Lower leg skin (tissue), 4 donors: ENCODE data around the gene DISP3. TPM values are rescaled to one million over a fixed set of nuclear protein-coding genes. Genes with fewer than 3 reads are reported as not detected.

Experiments
- DNase-seq, 2 donors: peaks; one replicate each; pipeline ENCODE4 v3.0.0-alpha.2; 2019; ENCODE audit warnings: low spot score in 2 of 2
- H3K4me3 ChIP-seq: fragments of 200-600 bp; sonication (generic); 2 replicates; pipeline ENCODE4 v1.5.1; 2017; ENCODE audit warnings: mild to moderate bottlenecking, low read depth; ENCODE audit not compliant: poor library complexity, severe bottlenecking
- POLR2A ChIP-seq, 2 donors: fragments of 450-650 bp; IDR thresholded peaks; one replicate each; pipeline ENCODE4 v1.6.1; 2016 to 2017; ENCODE audit warnings: antibody characterized with exemption in 2 of 2, mild to moderate bottlenecking in 1 of 2, moderate library complexity in 1 of 2
- WGBS, 2 donors: methylation state at CpG; one replicate each; pipeline ENCODE4 v1.1.5; 2018; 5-methylcytosine and 5-hydroxymethylcytosine counted together
- intact Hi-C: fragments of 100-400 bp; cut with DNase I; formaldehyde crosslinking; loops from one replicate; pipeline ENCODE4 v1.15.0; 2023; ENCODE audit warnings: low total_unique reads
- total RNA-seq, 4 donors: library from RNA; depleted of rRNA; stranded (reverse); fragments of >200 nt; gene quantifications; one replicate each; pipeline ENCODE4 v1.1.0, GENCODE V29; 2016
- TF ChIP-seq, protein P1 (sequence below), 3 donors: fragments of 450-650 bp; IDR thresholded peaks; one replicate each; pipeline ENCODE4 v1.5.1; 2016; ENCODE audit warnings: antibody characterized with exemption in 3 of 3, mild to moderate bottlenecking in 3 of 3, moderate library complexity in 2 of 3

The DISP3 gene
- total RNA-seq, 4 donors from 2014 or later: not detected

DNA sequence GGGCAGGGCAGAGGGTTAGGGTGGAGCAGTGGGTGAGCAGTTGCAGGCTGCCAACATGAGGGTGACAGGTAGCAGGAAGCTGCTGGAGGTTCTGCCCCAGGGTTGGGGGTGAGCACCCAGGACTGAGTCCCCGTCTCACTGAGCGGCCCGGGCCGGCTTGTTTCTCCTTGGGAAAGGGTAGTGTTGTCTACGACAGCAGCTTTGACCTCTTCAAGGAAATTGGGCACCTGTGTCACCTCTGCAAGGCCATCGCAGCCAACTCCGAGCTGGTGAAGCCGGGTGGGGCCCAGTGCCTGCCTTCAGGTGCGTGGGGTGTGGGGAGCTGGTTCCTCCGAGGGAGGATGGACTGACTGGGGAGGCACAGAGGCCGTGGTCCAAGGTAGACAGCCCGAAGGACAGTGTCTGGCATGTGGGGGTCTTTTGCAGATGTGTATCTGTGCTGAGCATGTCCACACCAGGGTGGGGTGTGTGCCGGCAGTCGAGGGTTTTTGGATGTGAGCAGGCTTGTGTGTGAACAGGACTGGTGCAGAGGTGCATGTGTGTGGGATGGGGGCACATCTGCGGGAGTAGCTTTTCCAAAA is 51.9 kb downstream of the DISP3 start:
- H3K4me3 ChIP-seq: no peak overlapping the region
- TF ChIP-seq, protein P1, sequence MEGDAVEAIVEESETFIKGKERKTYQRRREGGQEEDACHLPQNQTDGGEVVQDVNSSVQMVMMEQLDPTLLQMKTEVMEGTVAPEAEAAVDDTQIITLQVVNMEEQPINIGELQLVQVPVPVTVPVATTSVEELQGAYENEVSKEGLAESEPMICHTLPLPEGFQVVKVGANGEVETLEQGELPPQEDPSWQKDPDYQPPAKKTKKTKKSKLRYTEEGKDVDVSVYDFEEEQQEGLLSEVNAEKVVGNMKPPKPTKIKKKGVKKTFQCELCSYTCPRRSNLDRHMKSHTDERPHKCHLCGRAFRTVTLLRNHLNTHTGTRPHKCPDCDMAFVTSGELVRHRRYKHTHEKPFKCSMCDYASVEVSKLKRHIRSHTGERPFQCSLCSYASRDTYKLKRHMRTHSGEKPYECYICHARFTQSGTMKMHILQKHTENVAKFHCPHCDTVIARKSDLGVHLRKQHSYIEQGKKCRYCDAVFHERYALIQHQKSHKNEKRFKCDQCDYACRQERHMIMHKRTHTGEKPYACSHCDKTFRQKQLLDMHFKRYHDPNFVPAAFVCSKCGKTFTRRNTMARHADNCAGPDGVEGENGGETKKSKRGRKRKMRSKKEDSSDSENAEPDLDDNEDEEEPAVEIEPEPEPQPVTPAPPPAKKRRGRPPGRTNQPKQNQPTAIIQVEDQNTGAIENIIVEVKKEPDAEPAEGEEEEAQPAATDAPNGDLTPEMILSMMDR (IDR thresholded peaks at IDR 0.05): no peak
- TF ChIP-seq POLR2A (IDR thresholded peaks at IDR 0.05): no peak
- intact Hi-C loops: no loop called here
- DNase-seq: peak in 1 of 2 donors; percentile 85
- whole genome bisulfite sequencing, 2 donors: 62 to 64% methylated on average over 15 of the region's 15 CpGs

DNA sequence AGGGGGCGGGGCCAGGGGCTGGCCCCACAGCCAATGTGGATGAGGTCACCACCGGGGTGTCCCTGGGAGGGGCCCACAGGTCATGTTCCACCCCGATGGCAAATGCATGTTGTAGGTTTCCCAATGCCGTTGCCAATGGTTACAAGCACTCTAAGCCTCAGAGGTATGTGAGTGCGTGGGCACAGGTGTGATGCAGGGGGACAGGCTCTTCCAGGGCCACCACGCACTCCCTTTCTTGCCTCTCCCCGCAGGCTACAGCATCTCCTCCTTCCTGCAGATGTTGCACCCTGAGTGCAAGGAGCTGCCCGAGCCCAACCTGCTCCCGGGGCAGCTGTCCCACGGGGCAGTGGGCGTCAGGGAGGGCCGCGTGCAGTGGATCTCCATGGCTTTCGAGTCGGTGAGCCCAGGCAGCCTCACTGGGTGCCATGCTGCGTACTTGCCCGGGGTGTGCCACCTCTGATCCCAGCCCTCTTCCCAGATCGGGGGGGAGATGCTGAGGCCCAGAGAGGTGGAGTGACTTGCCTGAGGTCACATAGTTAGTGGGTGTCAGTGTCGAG is 52.4 kb downstream of the DISP3 start:
- 38 to 56% methylated on average over 18 to 19 of the region's 19 CpGs for WGBS, 2 donors
- TF ChIP-seq, protein P1 (IDR thresholded peaks at IDR 0.05): no peak
- TF ChIP-seq POLR2A (IDR thresholded peaks at IDR 0.05): no peak
- DNase-seq: peak in 1 of 2 donors; percentile 72
- H3K4me3 ChIP-seq: no peak overlapping the region
- intact Hi-C loops: no loop called here

DNA sequence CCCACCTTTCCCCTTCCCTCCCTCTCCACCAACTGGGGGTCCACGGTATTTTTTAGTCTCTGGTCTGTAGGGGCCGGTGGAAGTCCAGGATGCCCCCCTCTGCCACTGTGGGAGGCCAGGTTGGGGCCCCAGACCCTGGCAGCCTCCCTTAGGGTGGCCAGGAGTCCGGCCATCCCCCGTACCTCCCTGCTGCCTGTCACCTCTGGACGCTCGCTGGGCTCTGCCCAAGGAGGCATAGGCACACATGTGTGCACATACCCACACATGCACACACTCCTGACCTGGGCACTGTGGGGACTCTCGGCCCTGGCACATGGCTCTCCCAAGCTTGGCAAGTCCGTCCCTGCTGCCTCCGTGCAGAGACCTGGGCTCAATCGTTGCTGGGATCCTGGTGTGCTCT is 53.0 kb downstream of the DISP3 start:
- WGBS, 2 donors: 79 to 82% methylated on average over 10 of the region's 10 CpGs
- TF ChIP-seq, protein P1 (IDR thresholded peaks at IDR 0.05): no peak
- no peak for TF ChIP-seq POLR2A (IDR thresholded peaks at IDR 0.05)
- peak in 1 of 2 donors; percentile 78 for DNase-seq
- intact Hi-C loops: no loop called here
- H3K4me3 ChIP-seq: no peak overlapping the region

DNA sequence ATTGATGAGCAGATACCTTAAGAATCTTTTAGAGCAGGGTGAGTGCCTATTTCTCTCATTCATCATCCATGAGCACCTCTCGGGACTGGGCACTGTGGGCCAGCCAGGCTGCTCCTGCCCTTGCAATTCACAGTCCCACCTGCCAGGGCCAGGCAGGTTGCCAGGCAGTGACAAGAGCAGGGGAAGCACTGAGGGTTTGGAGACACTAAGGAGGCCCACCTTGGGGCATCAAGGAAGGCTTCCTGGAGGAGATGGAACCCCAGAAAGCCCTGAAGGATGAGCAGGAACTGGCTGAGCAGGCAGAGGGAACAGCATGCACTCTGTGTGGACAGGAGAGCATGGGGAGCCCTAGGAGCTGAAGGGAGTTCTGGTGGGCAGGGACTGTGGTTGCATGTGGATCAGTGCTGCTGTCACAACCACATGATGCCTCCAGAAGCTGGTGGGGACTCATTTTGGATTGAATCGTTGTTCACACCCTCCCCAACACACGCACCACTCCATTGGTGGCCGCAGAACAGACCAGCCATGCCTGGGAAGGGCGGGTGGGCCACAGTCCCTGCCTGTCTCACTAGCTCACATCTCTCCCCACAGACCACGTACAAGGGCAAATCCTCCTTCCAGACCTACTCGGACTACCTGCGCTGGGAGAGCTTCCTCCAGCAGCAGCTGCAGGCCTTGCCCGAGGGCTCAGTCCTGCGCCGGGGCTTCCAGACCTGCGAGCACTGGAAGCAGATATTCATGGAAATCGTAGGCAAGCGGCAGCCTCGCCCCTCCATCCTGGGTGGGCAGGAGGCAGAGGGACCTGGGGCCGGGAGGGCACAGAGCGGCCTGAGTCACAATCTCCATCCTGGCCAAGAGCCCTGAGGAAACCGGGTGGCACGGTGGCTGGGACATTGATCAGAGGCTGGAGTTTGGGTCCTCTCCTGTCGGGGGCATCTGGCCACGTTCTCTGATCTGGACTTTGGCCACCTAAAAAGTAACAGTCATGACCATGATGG is 55.1 kb downstream of the DISP3 start:
- intact Hi-C loops: no loop called here
- 87% methylated on average over 21 of the region's 21 CpGs for WGBS, 2 donors
- no peak overlapping the region for H3K4me3 ChIP-seq
- DNase-seq: no peak
- TF ChIP-seq, protein P1 (IDR thresholded peaks at IDR 0.05): no peak
- no peak for TF ChIP-seq POLR2A (IDR thresholded peaks at IDR 0.05)

DNA sequence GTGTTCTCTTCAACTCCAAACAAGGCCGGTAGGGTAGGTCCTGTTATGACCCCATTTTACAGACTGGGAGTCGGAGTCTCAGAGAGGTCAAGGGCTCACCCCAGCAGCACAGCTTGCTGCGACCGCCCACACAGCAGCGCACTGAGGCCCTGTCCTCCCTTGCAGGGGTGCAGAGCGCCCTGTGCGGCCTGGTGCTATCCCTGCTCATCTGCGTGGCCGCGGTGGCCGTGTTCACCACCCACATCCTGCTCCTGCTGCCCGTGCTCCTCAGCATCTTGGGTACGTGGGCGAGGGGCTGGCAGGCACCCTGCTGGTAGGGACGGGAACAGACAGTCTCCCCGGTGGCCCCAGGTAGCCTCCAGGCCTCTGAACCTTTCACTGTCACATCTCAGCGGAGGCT is 55.9 kb downstream of the DISP3 start:
- no peak overlapping the region for H3K4me3 ChIP-seq
- 64 to 84% methylated on average over 7 to 10 of the region's 17 CpGs for WGBS, 2 donors
- intact Hi-C loops: no loop called here
- TF ChIP-seq, protein P1 (IDR thresholded peaks at IDR 0.05): no peak
- TF ChIP-seq POLR2A (IDR thresholded peaks at IDR 0.05): no peak
- no peak for DNase-seq
